Measurements from ENCODE around the gene PLD4. TPM values are rescaled to one million over a fixed set of nuclear protein-coding genes. Genes with fewer than 3 reads are reported as not detected.

The PLD4 gene
- total and polyA plus RNA-seq, 2 of the 8 experiments (the other 6 are each of a cell fraction or from before 2014, with no cell fraction given), result 0.05 TPM; not detected in 1

DNA sequence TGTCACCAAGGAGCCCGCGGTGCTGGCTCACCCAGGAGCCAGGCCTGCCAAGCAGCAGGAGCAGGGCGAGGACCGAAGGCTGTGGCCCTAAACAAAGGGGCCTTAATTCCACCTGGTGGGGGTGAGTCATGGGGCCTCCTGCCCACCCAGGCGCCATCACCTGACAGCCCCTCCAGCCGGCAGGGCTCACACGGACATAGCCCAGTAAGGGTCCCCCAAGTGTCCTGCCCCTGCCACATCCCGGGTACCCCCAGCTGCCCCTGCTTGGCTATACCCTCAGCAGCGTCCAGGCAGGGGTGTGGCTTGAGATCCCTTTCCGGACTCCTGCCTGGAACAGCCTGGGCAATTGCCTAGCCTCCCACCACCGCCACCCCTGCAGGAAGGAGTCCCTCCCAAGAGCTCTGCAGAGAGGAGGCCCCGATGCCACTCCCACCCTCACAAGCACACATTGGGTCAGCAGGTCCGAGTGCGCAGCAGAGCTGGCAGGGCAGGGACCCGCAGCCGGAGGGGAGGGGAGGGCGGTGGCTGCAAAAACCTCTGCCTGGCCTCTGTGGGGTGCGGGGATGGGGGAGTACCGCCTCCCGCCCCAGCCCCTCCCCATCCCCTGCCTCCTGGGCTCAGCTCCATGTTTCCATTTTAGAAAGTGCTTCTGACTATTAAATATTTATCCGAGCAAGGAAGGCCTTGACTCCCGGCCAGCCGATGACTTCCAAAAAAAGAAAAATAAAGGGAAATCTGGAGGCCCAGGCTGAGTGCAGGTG, 48.9 kb downstream of the PLD4 start:
- H3K36me3 ChIP-seq (ENCODE audit: control insufficient read depth in 2 of 4, insufficient read depth in 4 of 4, low read length in 3 of 4), result no peaks in the 10 kb centered on the region
- peaks cover 15 to 20% (median 18%) of the 10 kb centered on the region in 4 experiments for H3K27me3 ChIP-seq (replicated peaks in 1 of 4; ENCODE audit: control insufficient read depth in 3 of 4, extremely low read depth in 1 of 4, insufficient read depth in 3 of 4, low read length in 3 of 4)
- H3K4ac ChIP-seq (replicated peaks; ENCODE audit: insufficient read length, low read depth, low read length), result no peak overlapping the region
- H3K27ac ChIP-seq (ENCODE audit: low read depth, low read length), result no peak overlapping the region
- no peak overlapping the region for H2BK5ac ChIP-seq (ENCODE audit: low read depth, low read length)
- no peak overlapping the region for H3K4me2 ChIP-seq (ENCODE audit: insufficient read depth in 1 of 2, low read depth in 2 of 2, low read length in 2 of 2)
- H3K14ac ChIP-seq (ENCODE audit: insufficient read length), result no peak overlapping the region
- FAIRE-seq (no peak), DNase-seq (ENCODE audit: low read depth in 1 of 2, low spot score in 2 of 2) (peak in 1 of 2 experiments; percentile 57)
- H2AK5ac ChIP-seq (ENCODE audit: low read depth, low read length), result no peak overlapping the region
- no peak overlapping the region for H3K9ac ChIP-seq (replicated peaks in 1 of 4; ENCODE audit: extremely low read depth in 1 of 4, low read depth in 3 of 4, low read length in 3 of 4)
- no peak overlapping the region for H2AFZ ChIP-seq (ENCODE audit: low read length)
- H2BK120ac ChIP-seq (replicated peaks; ENCODE audit: low read depth, low read length), result no peak overlapping the region
- no peak overlapping the region for H2BK20ac ChIP-seq (ENCODE audit: low read length)
- H3K4me3 ChIP-seq (ENCODE audit: extremely low read depth in 1 of 4, insufficient read depth in 2 of 4, low read depth in 3 of 4, low read length in 4 of 4), result no peak overlapping the region
- H3K56ac ChIP-seq (replicated peaks; ENCODE audit: insufficient read length, low read depth, low read length), result no peak overlapping the region
- H4K8ac ChIP-seq (ENCODE audit: extremely low read depth, insufficient read depth, low read length), result no peak overlapping the region
- no peaks in the 10 kb centered on the region for H3K79me1 ChIP-seq (ENCODE audit: low read depth, low read length)
- no peak overlapping the region for H3K23ac ChIP-seq (ENCODE audit: insufficient read length)
- H3K79me2 ChIP-seq (ENCODE audit: control insufficient read depth in 1 of 2, insufficient read depth in 2 of 2, low read length in 2 of 2), result no peaks in the 10 kb centered on the region
- no peaks in the 10 kb centered on the region for H3K9me3 ChIP-seq (ENCODE audit: insufficient read depth in 2 of 2, low read depth in 1 of 2, low read length in 1 of 2)
- H3K4me1 ChIP-seq (replicated peaks in 1 of 4; ENCODE audit: control insufficient read depth in 3 of 4, insufficient read depth in 4 of 4, low read length in 3 of 4), result peaks cover 0 to 14% (median 7%) of the 10 kb centered on the region in 4 experiments; a peak in 5 of 7 replicates
- peaks cover 7% of the 10 kb centered on the region; the same call in 1 of the 2 replicates for H3K23me2 ChIP-seq (ENCODE audit: low read depth, low read length)
- no peak overlapping the region for H3K18ac ChIP-seq (ENCODE audit: extremely low read depth, low read length)
- WGBS, 2 experiments (ENCODE audit: extremely low coverage in 1 of 2, insufficient coverage in 1 of 2, insufficient read length in 1 of 2, insufficient replicate concordance in 2 of 2, low coverage in 1 of 2, low lambda C conversion rate in 2 of 2, missing lambda C conversion rate in 1 of 2), result 75% methylated on average over 18 of the region's 23 CpGs; no CpG with 5 or more reads in 1 of the 2 experiments
- H2BK15ac ChIP-seq (ENCODE audit: low read length), result no peak overlapping the region
- H4K91ac ChIP-seq (replicated peaks; ENCODE audit: insufficient read length, low read length), result no peak overlapping the region
- no peak overlapping the region for H4K5ac ChIP-seq (ENCODE audit: insufficient read length, low read depth, low read length)
- H4K20me1 ChIP-seq (replicated peaks in 1 of 2; ENCODE audit: control insufficient read depth in 1 of 2, insufficient read depth in 2 of 2, low read length in 2 of 2), result peaks cover 4 to 5% of the 10 kb centered on the region in 2 experiments
- CTCF ChIA-PET (ENCODE audit: partially characterized antibody), result interaction anchor here (0.7 to 11.5 kb wide), 13 partner anchors 35 to 108 kb away, joined by 3 to 161 read pairs (median 4); no protein-coding TSS in a partner anchor
- POLR2A ChIA-PET (ENCODE audit: partially characterized antibody), result no interaction called here
- peak overlapping the region; percentile 50; the same call in 1 of the 2 replicates for H2BK12ac ChIP-seq (ENCODE audit: low read depth, low read length)
- TF ChIP-seq RAD21 (IDR thresholded peaks at IDR 0.05 in 1 of 2, conservative IDR thresholded peaks at IDR 0.05 in 1 of 2; ENCODE audit: low read depth in 2 of 2, low read length in 2 of 2) (no peak), RBBP5 (IDR thresholded peaks at IDR 0.05; ENCODE audit: borderline replicate concordance, low read depth, low read length) (no peak), SIX5 (IDR thresholded peaks at IDR 0.05; ENCODE audit: low read depth, low read length) (no peak), SP1 (IDR thresholded peaks at IDR 0.05; ENCODE audit: low read depth, low read length) (no peak), CBX5 (IDR thresholded peaks at IDR 0.05; ENCODE audit: low read depth, low read length) (no peak), POLR2A (IDR thresholded peaks at IDR 0.05; ENCODE audit: control extremely low read depth in 1 of 2, low read depth in 2 of 2, low read length in 2 of 2) (no peak), CHD2 (IDR thresholded peaks at IDR 0.05; ENCODE audit: low read length) (no peak), JUN (IDR thresholded peaks at IDR 0.05; ENCODE audit: low read depth, low read length) (no peak), TBP (IDR thresholded peaks at IDR 0.05; ENCODE audit: low read depth, low read length) (no peak), YY1 (IDR thresholded peaks at IDR 0.05; ENCODE audit: low read depth, low read length) (no peak)
- TF ChIP-seq, protein P1, sequence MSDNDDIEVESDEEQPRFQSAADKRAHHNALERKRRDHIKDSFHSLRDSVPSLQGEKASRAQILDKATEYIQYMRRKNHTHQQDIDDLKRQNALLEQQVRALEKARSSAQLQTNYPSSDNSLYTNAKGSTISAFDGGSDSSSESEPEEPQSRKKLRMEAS (IDR thresholded peaks at IDR 0.05), result no peak
- TF ChIP-seq, protein P2, sequence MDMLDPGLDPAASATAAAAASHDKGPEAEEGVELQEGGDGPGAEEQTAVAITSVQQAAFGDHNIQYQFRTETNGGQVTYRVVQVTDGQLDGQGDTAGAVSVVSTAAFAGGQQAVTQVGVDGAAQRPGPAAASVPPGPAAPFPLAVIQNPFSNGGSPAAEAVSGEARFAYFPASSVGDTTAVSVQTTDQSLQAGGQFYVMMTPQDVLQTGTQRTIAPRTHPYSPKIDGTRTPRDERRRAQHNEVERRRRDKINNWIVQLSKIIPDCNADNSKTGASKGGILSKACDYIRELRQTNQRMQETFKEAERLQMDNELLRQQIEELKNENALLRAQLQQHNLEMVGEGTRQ (IDR thresholded peaks at IDR 0.05; ENCODE audit: low read length), result no peak

Measured in H1 (cell line).